HepG2 (cell line): ENCODE data around the gene CDK11A. TPM values are rescaled to one million over a fixed set of nuclear protein-coding genes. Genes with fewer than 3 reads are reported as not detected.

Experiments
- ATAC-seq: fragments of 200-7000 bp; cut with Tn5 transposase; 3 replicates; pipeline ENCODE4 v1.9.1; 2020; ENCODE audit warnings: mild to moderate bottlenecking, moderate library complexity
- BruUV-seq: library from RNA; stranded (reverse); fragments of 400-500 nt; replicated peaks from 2 replicates; lab custom pipeline; 2021; lab: Mats Ljungman, UMichigan
- CTCF ChIA-PET: fragments of 300-600 bp; formaldehyde crosslinking; extraction: SDS; loops from one replicate; lab custom pipeline; 2021; ENCODE audit warnings: low total read pairs, inconsistent platforms, low intra/inter-chr PET ratio; lab: Yijun Ruan, JAX
- POLR2A ChIA-PET: fragments of 350-600 bp; sonication (Branson Sonifier 250); formaldehyde crosslinking; loops from one replicate; lab custom pipeline; 2020; ENCODE audit warnings: antibody characterized with exemption, inconsistent platforms; lab: Yijun Ruan, JAX
- DNase-seq: peaks from one replicate; pipeline ENCODE4 v3.0.0-alpha.2; 2015; ENCODE audit warnings: low spot score
- FAIRE-seq: peaks from 3 replicates; lab custom pipeline; 2011; peaks lifted over from hg19 to GRCh38; lab: Jason Lieb, UNC
- H2AFZ ChIP-seq: one replicate; pipeline ENCODE4 v1.6.1; 2011; ENCODE audit warnings: low read length, inconsistent platforms
- H3K27ac ChIP-seq: fragments of 300-600 bp; 3 replicates; pipeline ENCODE4 v1.8.0; 2011; ENCODE audit warnings: mixed run types, mild to moderate bottlenecking, mixed read lengths, low read length, inconsistent platforms; ENCODE audit not compliant: insufficient read depth; ENCODE audit errors: extremely low read length
- H3K27me3 ChIP-seq, 2 experiments: fragments of 200-600 bp in 1 of 2; 2 replicates in 1 of 2; 3 replicates in 1 of 2; pipeline versions ENCODE4 v1.6.0 to v1.8.0; 2011; ENCODE audit warnings: low read length in 2 of 2, mild to moderate bottlenecking in 2 of 2, moderate library complexity in 2 of 2, inconsistent platforms in 1 of 2; ENCODE audit not compliant: insufficient read depth in 2 of 2, control insufficient read depth in 1 of 2
- H3K36me3 ChIP-seq, 2 experiments: fragments of 200-600 bp in 1 of 2; replicated peaks in 1 of 2; 2 replicates in 1 of 2; 3 replicates in 1 of 2; pipeline versions ENCODE4 v1.5.1 to v1.8.0; 2011; ENCODE audit warnings: low read length in 2 of 2, inconsistent platforms in 1 of 2; ENCODE audit not compliant: insufficient read depth in 2 of 2, control insufficient read depth in 1 of 2
- H3K4me1 ChIP-seq: 2 replicates; pipeline ENCODE4 v1.5.1; 2012; ENCODE audit warnings: low read length, inconsistent platforms; ENCODE audit not compliant: insufficient read depth
- H3K4me2 ChIP-seq: 2 replicates; pipeline ENCODE4 v1.6.0; 2011; ENCODE audit warnings: low read depth, low read length, inconsistent platforms
- H3K4me3 ChIP-seq, 3 experiments: fragments of 200-600 bp in 1 of 3; sonication (generic), shearing (Covaris generic) in 1 of 3; replicated peaks in 1 of 3; 2 replicates each; pipeline ENCODE4 v1.5.1; 2011 to 2016; ENCODE audit warnings: low read length in 3 of 3, inconsistent platforms in 2 of 3, low read depth in 2 of 3, mild to moderate bottlenecking in 2 of 3, control low read depth in 1 of 3, mixed read lengths in 1 of 3; ENCODE audit not compliant: insufficient read depth in 1 of 3
- H3K79me2 ChIP-seq: one replicate; pipeline ENCODE4 v1.6.1; 2011; ENCODE audit warnings: low read length, inconsistent platforms; ENCODE audit not compliant: insufficient read depth
- H3K9ac ChIP-seq: 2 replicates; pipeline ENCODE4 v1.6.0; 2011; ENCODE audit warnings: mild to moderate bottlenecking, low read depth, low read length, inconsistent platforms; ENCODE audit not compliant: insufficient read depth
- H3K9me3 ChIP-seq: 2 replicates; pipeline ENCODE4 v1.5.1; 2012; ENCODE audit warnings: mild to moderate bottlenecking, low read length
- H4K20me1 ChIP-seq: 2 replicates; pipeline ENCODE4 v1.6.0; 2011; ENCODE audit warnings: inconsistent platforms, mild to moderate bottlenecking, low read length, moderate library complexity; ENCODE audit not compliant: insufficient read depth
- AGO2 ChIP-seq: fragments of 200-400 bp; formaldehyde crosslinking; optimal IDR thresholded peaks from 2 replicates; pipeline ENCODE3; 2017; ENCODE audit warnings: mild to moderate bottlenecking, low read depth, low read length, moderate library complexity
- WGBS: methylation state at CpG from one replicate; pipeline ENCODE4 v1.1.6; 2017; ENCODE audit warnings: low lambda C conversion rate; 5-methylcytosine and 5-hydroxymethylcytosine counted together
- in situ Hi-C: cut with HindIII; loops from 2 replicates; pipeline ENCODE4 v1.10.0; 2017; ENCODE audit warnings: low pct_unique_long_range_greater_than_20kb; ENCODE audit not compliant: extremely low pct_ligation_motif_present
- intact Hi-C: fragments of 100-400 bp; cut with micrococcal nuclease; formaldehyde crosslinking; loops from one replicate; pipeline ENCODE4 v1.10.0; 2022; ENCODE audit not compliant: unreplicated experiment
- polyA plus RNA-seq, 8 experiments: library from polyadenylated mRNA; depleted of rRNA in 3 of 8; stranded (reverse) in 7 of 8; unstranded in 1 of 8; fragments of >200 nt; fragmentation: Illumina TruSeq in 4 of 8; extraction: Trizol in 4 of 8; gene quantifications; 2 replicates each; pipeline versions ENCODE4 v1.2.1 to v1.2.3, GENCODE V29; 2011 to 2016; ENCODE audit warnings: low read depth in 4 of 8, missing spikeins in 1 of 8, mixed read lengths in 1 of 8; ENCODE audit not compliant: insufficient read depth in 1 of 8
- total RNA-seq, 5 experiments: library from RNA; depleted of rRNA; stranded (reverse); fragments of >200 nt; fragmentation: Illumina TruSeq; extraction: Trizol; gene quantifications; 2 replicates each; pipeline ENCODE4 v1.2.3, GENCODE V29; 2016; ENCODE audit warnings: low read depth in 1 of 5
- TF ChIP-seq, protein P1 (sequence below): sonication (generic); formaldehyde crosslinking; IDR thresholded peaks from 2 replicates; pipeline ENCODE4 v1.4.0; 2020; ENCODE audit warnings: missing genetic modification reagents
- TF ChIP-seq, protein P2 (sequence below): IDR thresholded peaks from 2 replicates; pipeline ENCODE4 v1.6.1; 2016; ENCODE audit warnings: low read depth

CDK11A gene
- total and polyA plus RNA-seq, 2 of the 13 experiments (the other 11 are each of a cell fraction or from before 2014, with no cell fraction given), result 11.2 to 17.9 TPM

DNA sequence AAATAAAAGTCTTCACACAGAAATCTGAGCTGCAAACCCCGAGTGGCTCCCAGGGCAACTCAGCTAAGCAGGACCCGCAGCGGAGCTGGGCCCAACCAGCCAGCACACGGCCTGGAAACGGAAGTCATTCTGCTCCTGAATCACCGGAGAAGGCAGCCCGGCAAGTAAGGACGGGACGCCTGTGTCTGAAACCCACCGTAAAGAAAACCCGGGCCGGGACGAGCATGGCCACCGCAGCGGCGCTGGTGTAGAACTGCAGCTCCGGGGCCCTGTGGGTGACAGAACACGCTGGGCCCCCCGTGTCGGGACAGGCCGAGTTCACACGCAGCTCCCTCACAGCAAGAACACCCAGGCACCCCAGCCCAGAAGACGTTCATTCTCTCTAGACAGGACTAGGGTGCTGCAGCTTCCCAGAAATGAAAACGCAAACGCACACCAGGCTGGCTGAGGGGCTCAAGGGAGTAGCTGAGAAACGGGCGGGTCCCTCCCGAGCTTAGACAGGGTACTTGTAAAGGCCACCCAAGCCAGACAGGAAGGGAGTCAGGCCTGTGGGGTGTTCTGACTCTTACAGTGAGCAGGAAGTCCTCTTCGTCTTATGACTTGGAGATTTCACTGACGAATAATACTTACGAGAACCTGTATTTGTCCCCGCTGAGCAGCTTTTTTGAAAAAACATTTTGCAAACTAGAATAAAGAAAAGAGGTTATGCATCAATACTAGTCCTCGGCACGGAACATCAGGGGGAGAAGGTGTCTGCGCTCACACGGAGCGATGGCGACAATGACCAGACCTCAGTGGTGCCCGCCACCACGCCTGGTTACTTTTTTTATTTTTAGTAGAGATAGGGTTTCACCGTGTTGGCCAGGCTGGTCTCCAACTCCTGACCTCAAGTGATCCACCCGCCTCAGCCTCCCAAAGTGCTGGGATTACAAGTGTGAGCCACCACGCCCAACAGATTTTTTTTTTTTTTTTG is 54.4 kb downstream of the CDK11A start:
- H3K9ac ChIP-seq, result no peak overlapping the region
- H3K36me3 ChIP-seq, result peaks cover 6 to 40% of the 10 kb centered on the region in 2 experiments; a peak in 4 of 5 replicates
- no peaks in the 10 kb centered on the region for H4K20me1 ChIP-seq
- H3K4me3 ChIP-seq, result no peak overlapping the region
- no peak for FAIRE-seq
- 97% methylated on average over 43 of the region's 43 CpGs for WGBS
- no peak overlapping the region for H3K4me2 ChIP-seq
- BruUV-seq, result no TSS peak
- POLR2A ChIA-PET, result interaction anchor here (0.6 kb wide), 1 partner anchor 10 kb away, joined by 3 read pairs; no protein-coding TSS in a partner anchor
- intact Hi-C loops, result no loop called here
- H3K27me3 ChIP-seq, result no peaks in the 10 kb centered on the region
- CTCF ChIA-PET, result no interaction called here
- no peak overlapping the region for H3K27ac ChIP-seq
- H3K79me2 ChIP-seq, result no peaks in the 10 kb centered on the region
- no peak for DNase-seq
- no peaks in the 10 kb centered on the region for H3K9me3 ChIP-seq
- no peak for ATAC-seq
- TF ChIP-seq, protein P1, sequence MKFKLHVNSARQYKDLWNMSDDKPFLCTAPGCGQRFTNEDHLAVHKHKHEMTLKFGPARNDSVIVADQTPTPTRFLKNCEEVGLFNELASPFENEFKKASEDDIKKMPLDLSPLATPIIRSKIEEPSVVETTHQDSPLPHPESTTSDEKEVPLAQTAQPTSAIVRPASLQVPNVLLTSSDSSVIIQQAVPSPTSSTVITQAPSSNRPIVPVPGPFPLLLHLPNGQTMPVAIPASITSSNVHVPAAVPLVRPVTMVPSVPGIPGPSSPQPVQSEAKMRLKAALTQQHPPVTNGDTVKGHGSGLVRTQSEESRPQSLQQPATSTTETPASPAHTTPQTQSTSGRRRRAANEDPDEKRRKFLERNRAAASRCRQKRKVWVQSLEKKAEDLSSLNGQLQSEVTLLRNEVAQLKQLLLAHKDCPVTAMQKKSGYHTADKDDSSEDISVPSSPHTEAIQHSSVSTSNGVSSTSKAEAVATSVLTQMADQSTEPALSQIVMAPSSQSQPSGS (CRISPR knock-in tag), result no peak
- peak; percentile 57 for TF ChIP-seq AGO2
- TF ChIP-seq, protein P2, sequence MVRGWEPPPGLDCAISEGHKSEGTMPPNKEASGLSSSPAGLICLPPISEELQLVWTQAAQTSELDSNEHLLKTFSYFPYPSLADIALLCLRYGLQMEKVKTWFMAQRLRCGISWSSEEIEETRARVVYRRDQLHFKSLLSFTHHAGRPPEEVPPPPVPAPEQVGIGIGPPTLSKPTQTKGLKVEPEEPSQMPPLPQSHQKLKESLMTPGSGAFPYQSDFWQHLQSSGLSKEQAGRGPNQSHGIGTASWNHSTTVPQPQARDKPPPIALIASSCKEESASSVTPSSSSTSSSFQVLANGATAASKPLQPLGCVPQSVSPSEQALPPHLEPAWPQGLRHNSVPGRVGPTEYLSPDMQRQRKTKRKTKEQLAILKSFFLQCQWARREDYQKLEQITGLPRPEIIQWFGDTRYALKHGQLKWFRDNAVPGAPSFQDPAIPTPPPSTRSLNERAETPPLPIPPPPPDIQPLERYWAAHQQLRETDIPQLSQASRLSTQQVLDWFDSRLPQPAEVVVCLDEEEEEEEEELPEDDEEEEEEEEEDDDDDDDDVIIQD (CRISPR knock-in tag), result no peak
- TF ChIP-seq, all 625 proteins: peak for 1
- Histone ChIP-seq H3K4me1 (no peaks in the 10 kb centered on the region), H2AFZ (no peak overlapping the region)
- in situ Hi-C loops, result no loop called here
